Activated naive CD4-positive, alpha-beta T cell (primary cell): Measurements from ENCODE around the gene SCGB2B2.
"Not testable (repeated sequence)": the region's sequence is repeated elsewhere in the genome, so short reads cannot be mapped to it uniquely, and the experiment has no call there.

Experiments
- DNase-seq, 4 experiments: peaks; one replicate each; lab custom pipeline; 2025; lab: John Stamatoyannopoulos, UW

Gene SCGB2B2

GRCh38 chr19:34668690-34669089 is 8.3 kb downstream of the SCGB2B2 start:
- not testable (repeated sequence) for DNase-seq

GRCh38 chr19:34668077-34668689 is 8.8 kb downstream of the SCGB2B2 start:
- not testable (repeated sequence) for DNase-seq

GRCh38 chr19:34667349-34668076 is 9.4 kb downstream of the SCGB2B2 start:
- DNase-seq, result no peak

- no peak for DNase-seq
Observed at GRCh38 chr19:34666958-34667265, 10.0 kb downstream of the SCGB2B2 start.

GRCh38 chr19:34666200-34666957 is 10.6 kb downstream of the SCGB2B2 start:
- DNase-seq, result no peak

- not testable (repeated sequence) for DNase-seq
Observed at GRCh38 chr19:34665275-34665674, 11.7 kb downstream of the SCGB2B2 start.

GRCh38 chr19:34664870-34665269 is 12.1 kb downstream of the SCGB2B2 start:
- no peak for DNase-seq

GRCh38 chr19:34664168-34664567 is 12.8 kb downstream of the SCGB2B2 start:
- DNase-seq, result no peak

- no peak for DNase-seq
Observed at GRCh38 chr19:34662919-34663318, 14.0 kb downstream of the SCGB2B2 start.

GRCh38 chr19:34661357-34661756 is 15.6 kb downstream of the SCGB2B2 start:
- no peak for DNase-seq

GRCh38 chr19:34655651-34656050 is 21.3 kb downstream of the SCGB2B2 start:
- no peak for DNase-seq

- DNase-seq, result no peak
Observed at GRCh38 chr19:34654796-34655195, 22.2 kb downstream of the SCGB2B2 start.

- DNase-seq, result no peak
Observed at GRCh38 chr19:34651747-34652146, 25.2 kb downstream of the SCGB2B2 start.

GRCh38 chr19:34649886-34650543 is 26.9 kb downstream of the SCGB2B2 start:
- no peak for DNase-seq

GRCh38 chr19:34645551-34645950 is 31.4 kb downstream of the SCGB2B2 start:
- no peak for DNase-seq

- DNase-seq, result no peak
Observed at GRCh38 chr19:34644991-34645461, 31.9 kb downstream of the SCGB2B2 start.

GRCh38 chr19:34642241-34642640 is 34.7 kb downstream of the SCGB2B2 start:
- DNase-seq, result no peak

- peak in 3 of 4 experiments; percentile 7 to 31 (median 27) for DNase-seq
Observed at GRCh38 chr19:34639491-34640085, 37.4 kb downstream of the SCGB2B2 start.

GRCh38 chr19:34633802-34634201 is 43.2 kb downstream of the SCGB2B2 start:
- DNase-seq, result no peak
